HCT116 (cell line): ENCODE measurements around the gene ZNF311. TPM values are rescaled to one million over a fixed set of nuclear protein-coding genes. Genes with fewer than 3 reads are reported as not detected.

Experiments used
- ATAC-seq: fragments of 200-7000 bp; cut with Tn5 transposase; 2 replicates; pipeline ENCODE4 v1.9.1; 2020; ENCODE audit warnings: mild to moderate bottlenecking, moderate library complexity
- BruUV-seq: library from RNA; stranded (reverse); fragments of 400-500 nt; replicated peaks from 2 replicates; lab custom pipeline; 2021; lab: Mats Ljungman, UMichigan
- CTCF ChIA-PET: fragments of 300-600 bp; sonication (Branson Sonifier 250); formaldehyde crosslinking; loops from one replicate; lab custom pipeline; 2021; ENCODE audit warnings: antibody characterized with exemption; lab: Charles Lee
- POLR2A ChIA-PET: fragments of 300-600, 350-600 bp; sonication (Branson Sonifier 250); formaldehyde crosslinking; loops from one replicate; lab custom pipeline; 2021; ENCODE audit warnings: antibody characterized with exemption; lab: Charles Lee
- RAD21 ChIA-PET, 2 experiments: fragments of 300-600 bp; sonication (Branson Sonifier 250); formaldehyde crosslinking; loops; one replicate each; lab custom pipeline; 2023; ENCODE audit warnings: low total read pairs in 2 of 2; ENCODE audit not compliant: uncharacterized antibody in 2 of 2, unreplicated experiment in 2 of 2, low non-redundant PET in 1 of 2; lab: Charles Lee
- DNase-seq: peaks from one replicate; pipeline ENCODE4 v3.0.0-alpha.2; 2010; ENCODE audit warnings: low read depth, low spot score
- H2AFZ ChIP-seq: fragments of 200-600 bp; shearing (Covaris generic), sonication (generic); 2 replicates; pipeline ENCODE4 v1.6.1; 2017; ENCODE audit warnings: low read depth, mixed run types, mixed read lengths, antibody characterized with exemption, low read length; ENCODE audit not compliant: poor library complexity, severe bottlenecking
- H3K27ac ChIP-seq: 2 replicates; pipeline ENCODE4 v1.5.1; 2012; ENCODE audit warnings: low read depth, low read length
- H3K27me3 ChIP-seq: fragments of 200-600 bp; sonication (generic); 2 replicates; pipeline ENCODE4 v1.6.1; 2016; ENCODE audit warnings: mixed run types, low read length, mixed read lengths; ENCODE audit not compliant: insufficient read depth
- H3K36me3 ChIP-seq, 2 experiments: fragments of 200-500 bp in 1 of 2; fragments of 200-600 bp in 1 of 2; sonication (Bioruptor generic) in 1 of 2; sonication (generic) in 1 of 2; 2 replicates each; pipeline versions ENCODE4 v1.5.1 to v1.6.1; 2014 to 2016; ENCODE audit warnings: low read length in 2 of 2, inconsistent platforms in 1 of 2, mixed read lengths in 1 of 2, mixed run types in 1 of 2; ENCODE audit not compliant: insufficient read depth in 2 of 2, control insufficient read depth in 1 of 2
- H3K4me1 ChIP-seq, 2 experiments: fragments of 200-600 bp in 1 of 2; sonication (generic) in 1 of 2; 2 replicates each; pipeline versions ENCODE4 v1.5.1 to v1.6.1; 2012 to 2017; ENCODE audit warnings: low read length in 2 of 2, inconsistent platforms in 1 of 2, mild to moderate bottlenecking in 1 of 2, mixed read lengths in 1 of 2, mixed run types in 1 of 2, moderate library complexity in 1 of 2; ENCODE audit not compliant: insufficient read depth in 2 of 2, control insufficient read depth in 1 of 2
- H3K4me2 ChIP-seq: fragments of 200-600 bp; sonication (generic); 2 replicates; pipeline ENCODE4 v1.6.1; 2017; ENCODE audit warnings: mixed run types, low read length, mixed read lengths
- H3K4me3 ChIP-seq, 2 experiments: fragments of 200-600 bp in 1 of 2; sonication (generic) in 1 of 2; replicated peaks in 1 of 2; 2 replicates each; pipeline ENCODE4 v1.5.1; 2011 to 2016; ENCODE audit warnings: low read length in 2 of 2, control low read depth in 1 of 2, low read depth in 1 of 2, mild to moderate bottlenecking in 1 of 2, mixed read lengths in 1 of 2, mixed run types in 1 of 2
- H3K79me2 ChIP-seq: fragments of 200-600 bp; sonication (generic); 2 replicates; pipeline ENCODE4 v1.6.1; 2017; ENCODE audit warnings: mild to moderate bottlenecking, mixed run types, low read length, moderate library complexity, mixed read lengths; ENCODE audit not compliant: insufficient read depth
- H3K9ac ChIP-seq: fragments of 200-600 bp; sonication (generic); 2 replicates; pipeline ENCODE4 v1.6.1; 2016; ENCODE audit warnings: low read length, mixed read lengths
- H3K9me2 ChIP-seq: fragments of 200-600 bp; sonication (generic), shearing (Covaris generic); 2 replicates; pipeline ENCODE4 v1.6.1; 2017; ENCODE audit warnings: mixed run types, mild to moderate bottlenecking, moderate library complexity; ENCODE audit not compliant: insufficient read depth
- H3K9me3 ChIP-seq, 2 experiments: fragments of 200-500 bp in 1 of 2; fragments of 200-600 bp in 1 of 2; sonication (Bioruptor generic) in 1 of 2; sonication (generic) in 1 of 2; 2 replicates each; pipeline ENCODE4 v1.6.1; 2014 to 2017; ENCODE audit warnings: low read length in 2 of 2, mixed read lengths in 2 of 2, inconsistent platforms in 1 of 2, low read depth in 1 of 2, mild to moderate bottlenecking in 1 of 2, mixed run types in 1 of 2, moderate library complexity in 1 of 2; ENCODE audit not compliant: control insufficient read depth in 1 of 2, insufficient read depth in 1 of 2
- H4K20me1 ChIP-seq: fragments of 200-600 bp; sonication (generic), shearing (Covaris generic); 2 replicates; pipeline ENCODE4 v1.6.1; 2017; ENCODE audit warnings: mixed run types, mild to moderate bottlenecking, moderate library complexity; ENCODE audit not compliant: insufficient read depth
- ATF3 ChIP-seq: IDR thresholded peaks from 2 replicates; pipeline ENCODE4 v1.6.1; 2012
- CEBPB ChIP-seq: IDR thresholded peaks from 2 replicates; pipeline ENCODE4 v1.6.1; 2012; ENCODE audit warnings: low read depth
- EGR1 ChIP-seq: IDR thresholded peaks from 2 replicates; pipeline ENCODE4 v1.6.1; 2012; ENCODE audit warnings: low read depth
- EZH2 ChIP-seq: fragments of 200-600 bp; sonication (generic); IDR thresholded peaks from 2 replicates; pipeline ENCODE4 v1.6.1; 2017; ENCODE audit warnings: antibody characterized with exemption, mixed run types
- EZH2phosphoT487 ChIP-seq: fragments of 200-600 bp; IDR thresholded peaks from 2 replicates; pipeline ENCODE4 v1.6.1; 2018; ENCODE audit warnings: antibody characterized with exemption, borderline replicate concordance
- MAX ChIP-seq: IDR thresholded peaks from 2 replicates; pipeline ENCODE4 v1.6.1; 2012
- POLR2A ChIP-seq: IDR thresholded peaks from 2 replicates; pipeline ENCODE4 v1.7.0; 2011; ENCODE audit warnings: borderline replicate concordance; ENCODE audit not compliant: insufficient read depth, insufficient read length; ENCODE audit errors: extremely low read depth
- POLR2AphosphoS5 ChIP-seq: IDR thresholded peaks from 2 replicates; pipeline ENCODE4 v1.6.1; 2011; ENCODE audit warnings: mild to moderate bottlenecking, low read depth, low read length, moderate library complexity
- RAD21 ChIP-seq: IDR thresholded peaks from 2 replicates; pipeline ENCODE4 v1.6.1; 2012; ENCODE audit warnings: low read depth, mild to moderate bottlenecking
- REST ChIP-seq: IDR thresholded peaks from 2 replicates; pipeline ENCODE4 v1.6.1; 2012; ENCODE audit warnings: low read depth
- SIN3A ChIP-seq: IDR thresholded peaks from 2 replicates; pipeline ENCODE4 v1.6.1; 2012; ENCODE audit warnings: low read depth
- SP1 ChIP-seq: IDR thresholded peaks from 2 replicates; pipeline ENCODE4 v1.6.1; 2012; ENCODE audit warnings: low read depth
- TCF7L2 ChIP-seq: IDR thresholded peaks from 2 replicates; pipeline ENCODE4 v1.7.0; 2011; ENCODE audit warnings: borderline replicate concordance, inconsistent platforms; ENCODE audit not compliant: insufficient read depth, insufficient read length; ENCODE audit errors: extremely low read depth
- YY1 ChIP-seq: IDR thresholded peaks from 2 replicates; pipeline ENCODE4 v1.6.1; 2011; ENCODE audit warnings: low read length, low read depth, moderate library complexity, mild to moderate bottlenecking; ENCODE audit not compliant: insufficient replicate concordance; ENCODE audit errors: extremely low read depth
- ZNF274 ChIP-seq: fragments of 200-500 bp; sonication (Bioruptor generic); IDR thresholded peaks from 2 replicates; pipeline ENCODE4 v1.6.1; 2014; ENCODE audit warnings: mild to moderate bottlenecking, low read depth, low read length, inconsistent platforms
- intact Hi-C: fragments of 100-400 bp; cut with micrococcal nuclease; formaldehyde crosslinking; loops from 2 replicates; pipeline ENCODE4 v1.10.0; 2022
- total RNA-seq: library from RNA; stranded (reverse); gene quantifications from one replicate; pipeline ENCODE4 v1.2.1, GENCODE V29; 2021; ENCODE audit not compliant: unreplicated experiment
- TF ChIP-seq, protein P1 (sequence below), 3 experiments: fragments of 200-600 bp in 1 of 3; sonication (generic) in 1 of 3; IDR thresholded peaks in 2 of 3; conservative IDR thresholded peaks in 1 of 3; 2 replicates each; pipeline ENCODE4 v1.5.1; 2012 to 2017; ENCODE audit warnings: low read depth in 2 of 3, low read length in 2 of 3, antibody characterized with exemption in 1 of 3, borderline replicate concordance in 1 of 3, control low read depth in 1 of 3, mild to moderate bottlenecking in 1 of 3, mixed read lengths in 1 of 3, mixed run types in 1 of 3, moderate library complexity in 1 of 3; ENCODE audit not compliant: insufficient read depth in 1 of 3

Gene ZNF311
- total RNA-seq, 1 experiment from 2014 or later = not detected

GRCh38 chr6:28969129-28969528 lies 36.0 kb downstream of the ZNF311 start:
- H3K36me3 ChIP-seq = no peaks in the 10 kb centered on the region
- H4K20me1 ChIP-seq = no peaks in the 10 kb centered on the region
- intact Hi-C loops = no loop called here
- H3K4me2 ChIP-seq = no peak overlapping the region
- no peak for TF ChIP-seq REST
- TF ChIP-seq, protein P1, sequence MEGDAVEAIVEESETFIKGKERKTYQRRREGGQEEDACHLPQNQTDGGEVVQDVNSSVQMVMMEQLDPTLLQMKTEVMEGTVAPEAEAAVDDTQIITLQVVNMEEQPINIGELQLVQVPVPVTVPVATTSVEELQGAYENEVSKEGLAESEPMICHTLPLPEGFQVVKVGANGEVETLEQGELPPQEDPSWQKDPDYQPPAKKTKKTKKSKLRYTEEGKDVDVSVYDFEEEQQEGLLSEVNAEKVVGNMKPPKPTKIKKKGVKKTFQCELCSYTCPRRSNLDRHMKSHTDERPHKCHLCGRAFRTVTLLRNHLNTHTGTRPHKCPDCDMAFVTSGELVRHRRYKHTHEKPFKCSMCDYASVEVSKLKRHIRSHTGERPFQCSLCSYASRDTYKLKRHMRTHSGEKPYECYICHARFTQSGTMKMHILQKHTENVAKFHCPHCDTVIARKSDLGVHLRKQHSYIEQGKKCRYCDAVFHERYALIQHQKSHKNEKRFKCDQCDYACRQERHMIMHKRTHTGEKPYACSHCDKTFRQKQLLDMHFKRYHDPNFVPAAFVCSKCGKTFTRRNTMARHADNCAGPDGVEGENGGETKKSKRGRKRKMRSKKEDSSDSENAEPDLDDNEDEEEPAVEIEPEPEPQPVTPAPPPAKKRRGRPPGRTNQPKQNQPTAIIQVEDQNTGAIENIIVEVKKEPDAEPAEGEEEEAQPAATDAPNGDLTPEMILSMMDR (IDR thresholded peaks at IDR 0.05 in 2 of 3, conservative IDR thresholded peaks at IDR 0.05 in 1 of 3; ENCODE audit: borderline replicate concordance in 1 of 3, insufficient read depth in 1 of 3, low read depth in 2 of 3, low read length in 2 of 3) = no peak
- TF ChIP-seq RAD21 = no peak
- TF ChIP-seq POLR2A = no peak
- no peak for TF ChIP-seq EZH2
- TF ChIP-seq ZNF274 = no peak
- no peak for TF ChIP-seq EZH2phosphoT487
- no peak for TF ChIP-seq MAX
- no peak for TF ChIP-seq EGR1
- no peak for TF ChIP-seq CEBPB
- TF ChIP-seq TCF7L2 = no peak
- TF ChIP-seq YY1 = no peak
- TF ChIP-seq SP1 = no peak
- no peak for TF ChIP-seq POLR2AphosphoS5
- no peak for TF ChIP-seq ATF3
- TF ChIP-seq SIN3A = no peak
- no peak overlapping the region for H2AFZ ChIP-seq
- H3K79me2 ChIP-seq = no peaks in the 10 kb centered on the region
- DNase-seq = no peak
- CTCF ChIA-PET = no interaction called here
- no peaks in the 10 kb centered on the region for H3K27me3 ChIP-seq
- POLR2A ChIA-PET = no interaction called here
- no peaks in the 10 kb centered on the region for H3K4me1 ChIP-seq
- no peak overlapping the region for H3K27ac ChIP-seq
- H3K4me3 ChIP-seq = no peak overlapping the region
- BruUV-seq = no TSS peak
- no peaks in the 10 kb centered on the region for H3K9me2 ChIP-seq
- RAD21 ChIA-PET = no interaction called here
- H3K9ac ChIP-seq = no peak overlapping the region
- no peak for ATAC-seq
- peaks cover 4 to 9% of the 10 kb centered on the region in 2 experiments; a peak in 2 of 4 replicates for H3K9me3 ChIP-seq
